Natural killer cell (primary cell): ENCODE results near the gene RTF2. TPM values are rescaled to one million over a fixed set of nuclear protein-coding genes. Genes with fewer than 3 reads are reported as not detected.

Experiments used
- ATAC-seq, 3 donors: fragments of 150-1000 bp in 2 of 3; fragments of 200-7000 bp in 1 of 3; cut with Tn5 transposase; 1 replicate in 1 of 3; 2 replicates in 2 of 3; pipeline ENCODE4 v1.10.0; 2021; ENCODE audit warnings: mild to moderate bottlenecking in 2 of 3, moderate library complexity in 2 of 3
- DNase-seq, 2 donors: peaks; one replicate each; pipeline versions ENCODE4 v3.0.0 to v3.0.0-alpha.2; 2013 to 2021; ENCODE audit warnings: mixed read lengths in 1 of 2
- H3K27ac ChIP-seq: one replicate; pipeline ENCODE4 v1.5.1; 2013; ENCODE audit warnings: mild to moderate bottlenecking, low read length
- H3K27me3 ChIP-seq: one replicate; pipeline ENCODE4 v1.6.1; 2013; ENCODE audit warnings: low read length; ENCODE audit not compliant: control insufficient read depth, insufficient read depth
- H3K36me3 ChIP-seq: one replicate; pipeline ENCODE4 v1.6.1; 2013; ENCODE audit warnings: low read length; ENCODE audit not compliant: control insufficient read depth, insufficient read depth
- H3K4me1 ChIP-seq: one replicate; pipeline ENCODE4 v1.6.1; 2013; ENCODE audit warnings: low read length; ENCODE audit not compliant: control insufficient read depth, insufficient read depth
- H3K4me3 ChIP-seq: one replicate; pipeline ENCODE4 v1.5.1; 2013; ENCODE audit warnings: low read length
- H3K9me3 ChIP-seq: one replicate; pipeline ENCODE4 v1.6.1; 2013; ENCODE audit warnings: low read length; ENCODE audit not compliant: control insufficient read depth, insufficient read depth
- H3K27ac Mint-ChIP-seq, 2 donors: one replicate each; pipeline ENCODE4 v1.8.0; 2022; ENCODE audit warnings: mild to moderate bottlenecking in 2 of 2, mixed read lengths in 2 of 2, moderate library complexity in 1 of 2
- H3K27me3 Mint-ChIP-seq, 2 donors: one replicate each; pipeline ENCODE4 v1.8.0; 2022; ENCODE audit warnings: low read depth in 2 of 2, mixed read lengths in 2 of 2
- H3K36me3 Mint-ChIP-seq: one replicate; pipeline ENCODE4 v1.8.0; 2022; ENCODE audit warnings: mixed read lengths
- H3K4me1 Mint-ChIP-seq, 2 donors: one replicate each; pipeline ENCODE4 v1.8.0; 2022; ENCODE audit warnings: mixed read lengths in 2 of 2
- H3K4me3 Mint-ChIP-seq: one replicate; pipeline ENCODE4 v1.8.0; 2022; ENCODE audit warnings: mild to moderate bottlenecking, moderate library complexity, mixed read lengths
- H3K9me3 Mint-ChIP-seq, 2 donors: one replicate each; pipeline ENCODE4 v1.8.0; 2022; ENCODE audit warnings: mixed read lengths in 2 of 2
- WGBS: methylation state at CpG from one replicate; pipeline ENCODE4 v1.1.7; 2013; ENCODE audit warnings: missing lambda C conversion rate; ENCODE audit not compliant: insufficient coverage; 5-methylcytosine and 5-hydroxymethylcytosine counted together
- intact Hi-C: fragments of 100-400 bp; cut with micrococcal nuclease; formaldehyde crosslinking; loops from one replicate; pipeline ENCODE4 v1.14.2; 2022
- total RNA-seq, 4 donors: library from RNA; stranded (reverse); fragments of 120-200 nt in 1 of 4; gene quantifications; one replicate each; pipeline versions ENCODE4 v1.2.3 to v1.2.4, GENCODE V29; 2013 to 2022
- TF ChIP-seq, protein P1 (sequence below): fragments of 200-600 bp; IDR thresholded peaks from one replicate; pipeline ENCODE4 v1.8.0; 2022; ENCODE audit warnings: antibody characterized with exemption

Gene RTF2
- total RNA-seq, 3 donors from 2014 or later (not counting 1 experiment from before 2014, with no cell fraction given), result 81.5 to 89.1 (median 83.4) TPM

- H3K9me3 ChIP-seq, result no peaks in the 10 kb centered on the region
- H3K27me3 ChIP-seq, result no peaks in the 10 kb centered on the region
- DNase-seq (no peak), ATAC-seq (no peak)
- Mint-ChIP-seq H3K36me3 (no peaks in the 10 kb centered on the region), H3K4me3 (no peak overlapping the region), H3K9me3 (no peaks in the 10 kb centered on the region), H3K27ac (no peak overlapping the region), H3K27me3 (peaks cover 0 to 2% of the 10 kb centered on the region in 2 donors), H3K4me1 (no peaks in the 10 kb centered on the region)
- no peaks in the 10 kb centered on the region for H3K36me3 ChIP-seq
- 86% methylated on average over 3 of the region's 3 CpGs for WGBS
- intact Hi-C loops, result no loop called here
- no peaks in the 10 kb centered on the region for H3K4me1 ChIP-seq
- no peak overlapping the region for H3K4me3 ChIP-seq
- TF ChIP-seq, protein P1, sequence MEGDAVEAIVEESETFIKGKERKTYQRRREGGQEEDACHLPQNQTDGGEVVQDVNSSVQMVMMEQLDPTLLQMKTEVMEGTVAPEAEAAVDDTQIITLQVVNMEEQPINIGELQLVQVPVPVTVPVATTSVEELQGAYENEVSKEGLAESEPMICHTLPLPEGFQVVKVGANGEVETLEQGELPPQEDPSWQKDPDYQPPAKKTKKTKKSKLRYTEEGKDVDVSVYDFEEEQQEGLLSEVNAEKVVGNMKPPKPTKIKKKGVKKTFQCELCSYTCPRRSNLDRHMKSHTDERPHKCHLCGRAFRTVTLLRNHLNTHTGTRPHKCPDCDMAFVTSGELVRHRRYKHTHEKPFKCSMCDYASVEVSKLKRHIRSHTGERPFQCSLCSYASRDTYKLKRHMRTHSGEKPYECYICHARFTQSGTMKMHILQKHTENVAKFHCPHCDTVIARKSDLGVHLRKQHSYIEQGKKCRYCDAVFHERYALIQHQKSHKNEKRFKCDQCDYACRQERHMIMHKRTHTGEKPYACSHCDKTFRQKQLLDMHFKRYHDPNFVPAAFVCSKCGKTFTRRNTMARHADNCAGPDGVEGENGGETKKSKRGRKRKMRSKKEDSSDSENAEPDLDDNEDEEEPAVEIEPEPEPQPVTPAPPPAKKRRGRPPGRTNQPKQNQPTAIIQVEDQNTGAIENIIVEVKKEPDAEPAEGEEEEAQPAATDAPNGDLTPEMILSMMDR, result no peak
- no peak overlapping the region for H3K27ac ChIP-seq
These were observed 98.2 kb downstream of the RTF2 start for GRCh38 chr20:56566621-56567020.

Other genes starting within 250 kb of the RTF2 start
- not detected for gene MC3R, start 219.9 kb upstream of the RTF2 start, total RNA-seq
- 10 to 100 TPM in 1 of 3 donors, 1 to 10 TPM in 2; 6.4 to 11.5 (median 8.8) TPM for gene FAM210B, start 109.7 kb upstream of the RTF2 start, total RNA-seq
- gene AURKA, start 76.4 kb upstream of the RTF2 start, total RNA-seq, result 1 to 10 TPM; 1.5 to 2.9 (median 2.0) TPM
- gene CSTF1, start 76.0 kb upstream of the RTF2 start, total RNA-seq, result 10 to 100 TPM; 15.8 to 24.3 (median 18.5) TPM
- 10 to 100 TPM in 2 of 3 donors, 1 to 10 TPM in 1; 9.3 to 13.8 (median 13.4) TPM for gene CASS4, start 56.4 kb upstream of the RTF2 start, total RNA-seq
- 1 to 10 TPM; 4.0 to 5.6 (median 5.4) TPM for gene FAM209A, start 56.1 kb downstream of the RTF2 start, total RNA-seq
- gene FAM209B, start 64.6 kb downstream of the RTF2 start, total RNA-seq, result 1 to 10 TPM; 2.0 to 3.3 (median 3.1) TPM
- gene TFAP2C, start 160.7 kb downstream of the RTF2 start, total RNA-seq, result not detected